Fibroblast of villous mesenchyme (primary cell): ENCODE results near the gene PRKAR1B. TPM values are rescaled to one million over a fixed set of nuclear protein-coding genes. Genes with fewer than 3 reads are reported as not detected.

ENCODE experiments used
- DNase-seq: peaks from one replicate; pipeline ENCODE4 v3.0.0-alpha.2; 2010; ENCODE audit warnings: low read depth
- H3K4me3 ChIP-seq: 2 replicates; pipeline ENCODE4 v1.5.1; 2011; ENCODE audit warnings: low read depth, mild to moderate bottlenecking, low read length
- total RNA-seq: library from RNA; depleted of rRNA; stranded (reverse); fragments of >200 nt; gene quantifications from 2 replicates; pipeline ENCODE4 v1.2.3, GENCODE V29; 2012
- TF ChIP-seq, protein P1 (sequence below): IDR thresholded peaks from 2 replicates; pipeline ENCODE4 v1.5.1; 2012; ENCODE audit warnings: low read depth, mild to moderate bottlenecking, low read length; ENCODE audit not compliant: insufficient read depth

PRKAR1B gene
- total RNA-seq, 1 donor = 16.4 TPM

DNA sequence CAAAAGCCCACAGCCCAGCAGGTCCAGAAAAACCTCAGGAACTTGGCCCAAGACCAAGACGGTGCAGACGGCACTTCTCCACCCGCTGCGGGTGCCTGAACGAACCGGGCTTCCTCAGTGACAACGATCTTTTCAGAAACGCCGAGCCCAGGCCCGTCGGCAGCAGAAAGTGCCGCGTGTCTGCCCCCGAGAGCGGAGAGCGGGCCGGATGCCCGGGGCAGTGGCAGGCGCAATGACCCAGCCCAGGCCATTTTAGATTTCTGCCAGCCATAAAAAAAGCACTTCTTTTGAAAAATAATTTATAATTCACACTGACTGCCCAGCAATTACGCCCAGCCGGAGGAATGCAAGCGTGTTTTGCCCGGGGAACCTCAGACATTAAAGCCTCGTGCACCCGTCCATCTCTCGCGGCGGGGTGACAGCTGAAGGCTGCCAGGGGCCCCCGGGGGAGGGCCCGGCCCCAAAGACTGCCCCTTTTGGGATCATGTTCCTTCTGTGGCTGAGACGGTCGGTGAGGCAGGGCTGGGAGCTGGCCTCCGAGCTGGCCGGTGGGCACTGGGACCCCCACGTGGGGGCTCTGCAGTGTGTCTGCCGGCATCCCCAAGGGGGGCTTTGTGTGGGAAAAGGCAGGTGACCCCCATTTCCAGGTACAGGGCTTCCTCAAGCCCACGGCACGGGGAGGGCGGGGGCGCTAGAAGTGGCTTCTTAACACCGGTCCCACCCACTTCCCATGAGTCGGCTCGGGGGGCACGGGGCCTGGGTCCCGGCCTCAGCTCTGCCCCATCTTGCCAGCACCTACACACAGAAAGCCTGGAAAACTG is 136.1 kb downstream of the PRKAR1B start:
- no peak overlapping the region for H3K4me3 ChIP-seq
- DNase-seq = no peak
- TF ChIP-seq, protein P1, sequence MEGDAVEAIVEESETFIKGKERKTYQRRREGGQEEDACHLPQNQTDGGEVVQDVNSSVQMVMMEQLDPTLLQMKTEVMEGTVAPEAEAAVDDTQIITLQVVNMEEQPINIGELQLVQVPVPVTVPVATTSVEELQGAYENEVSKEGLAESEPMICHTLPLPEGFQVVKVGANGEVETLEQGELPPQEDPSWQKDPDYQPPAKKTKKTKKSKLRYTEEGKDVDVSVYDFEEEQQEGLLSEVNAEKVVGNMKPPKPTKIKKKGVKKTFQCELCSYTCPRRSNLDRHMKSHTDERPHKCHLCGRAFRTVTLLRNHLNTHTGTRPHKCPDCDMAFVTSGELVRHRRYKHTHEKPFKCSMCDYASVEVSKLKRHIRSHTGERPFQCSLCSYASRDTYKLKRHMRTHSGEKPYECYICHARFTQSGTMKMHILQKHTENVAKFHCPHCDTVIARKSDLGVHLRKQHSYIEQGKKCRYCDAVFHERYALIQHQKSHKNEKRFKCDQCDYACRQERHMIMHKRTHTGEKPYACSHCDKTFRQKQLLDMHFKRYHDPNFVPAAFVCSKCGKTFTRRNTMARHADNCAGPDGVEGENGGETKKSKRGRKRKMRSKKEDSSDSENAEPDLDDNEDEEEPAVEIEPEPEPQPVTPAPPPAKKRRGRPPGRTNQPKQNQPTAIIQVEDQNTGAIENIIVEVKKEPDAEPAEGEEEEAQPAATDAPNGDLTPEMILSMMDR = no peak

DNA sequence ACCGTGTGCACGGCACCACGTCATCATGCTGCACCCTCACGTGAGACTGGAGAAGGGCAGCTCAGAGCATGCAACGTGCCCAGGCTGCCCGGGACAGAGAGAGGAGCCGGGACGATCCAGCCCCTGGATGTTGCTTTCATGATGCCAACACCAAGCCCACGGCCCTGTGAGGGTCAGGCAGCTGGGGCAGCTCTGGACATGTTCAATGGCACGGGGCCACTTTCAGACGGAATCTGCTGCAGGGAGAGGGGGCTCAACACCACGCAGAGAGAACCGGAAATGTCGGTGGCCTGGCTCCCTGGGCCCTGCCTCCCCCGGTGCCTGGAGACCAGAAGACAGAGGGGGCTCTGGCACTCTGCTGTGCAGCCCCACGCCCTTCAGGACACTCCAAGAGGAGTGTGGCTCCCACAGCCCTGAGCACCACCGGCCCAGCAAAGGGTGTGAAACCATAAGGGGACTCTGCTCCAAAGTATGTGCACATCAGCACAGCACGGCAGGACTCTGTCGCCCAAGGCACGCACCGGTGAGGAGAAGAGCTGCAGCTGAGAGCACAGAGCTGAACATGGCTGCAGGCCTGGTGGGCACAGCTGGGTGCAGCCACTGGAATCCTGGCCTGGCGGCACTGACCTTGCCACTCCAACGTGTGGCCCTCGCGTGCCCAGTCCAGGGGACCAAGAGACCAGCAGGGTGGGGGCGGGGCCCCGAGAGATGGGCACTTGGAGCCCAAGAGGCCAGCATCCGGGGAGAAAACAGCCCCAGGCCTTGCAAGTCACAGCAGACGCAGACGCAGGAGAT is 137.1 kb downstream of the PRKAR1B start:
- TF ChIP-seq, protein P1 = no peak
- no peak overlapping the region for H3K4me3 ChIP-seq
- no peak for DNase-seq

DNA sequence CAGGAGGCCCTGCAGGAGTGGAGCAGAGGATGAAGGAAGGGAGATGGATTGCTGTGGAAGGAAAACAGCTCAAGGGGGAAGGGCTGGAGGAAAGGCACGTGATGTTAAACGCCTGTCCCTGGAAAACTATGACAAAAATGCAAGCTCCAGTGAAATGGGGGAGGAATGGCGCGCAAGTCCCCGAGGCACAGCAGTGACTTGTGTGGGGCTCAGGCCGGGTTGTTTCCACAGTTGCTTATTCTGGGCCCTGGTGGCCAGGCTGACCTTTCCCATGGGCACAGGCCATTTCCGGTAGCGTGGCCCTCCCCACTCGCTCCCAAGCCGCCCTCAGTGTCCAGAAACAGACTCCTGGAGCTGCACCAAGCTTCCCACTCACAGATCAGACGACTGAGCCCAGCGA is 139.3 kb downstream of the PRKAR1B start:
- DNase-seq = peak; percentile 64
- TF ChIP-seq, protein P1 = no peak
- no peak overlapping the region for H3K4me3 ChIP-seq

DNA sequence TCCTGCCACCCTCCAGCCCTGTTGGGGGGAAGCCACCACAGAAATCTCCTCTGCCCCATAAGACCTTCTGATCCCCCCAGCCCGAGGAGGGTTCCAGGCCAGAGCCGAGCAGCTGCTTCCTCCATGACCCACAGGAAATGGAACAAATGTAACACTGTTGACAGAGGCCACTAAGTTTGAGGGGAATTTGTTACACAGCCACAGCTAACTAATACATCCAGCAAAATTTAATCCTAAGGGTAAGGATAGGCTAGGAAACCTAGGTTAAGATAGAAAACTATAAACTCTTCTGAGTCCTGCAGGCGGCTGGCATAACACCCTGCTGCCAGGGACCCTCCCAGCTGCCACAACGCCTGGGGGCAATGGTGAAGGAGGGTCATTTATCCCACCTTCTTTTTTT is 140.6 kb downstream of the PRKAR1B start:
- DNase-seq = no peak
- H3K4me3 ChIP-seq = no peak overlapping the region
- TF ChIP-seq, protein P1 = no peak

DNA sequence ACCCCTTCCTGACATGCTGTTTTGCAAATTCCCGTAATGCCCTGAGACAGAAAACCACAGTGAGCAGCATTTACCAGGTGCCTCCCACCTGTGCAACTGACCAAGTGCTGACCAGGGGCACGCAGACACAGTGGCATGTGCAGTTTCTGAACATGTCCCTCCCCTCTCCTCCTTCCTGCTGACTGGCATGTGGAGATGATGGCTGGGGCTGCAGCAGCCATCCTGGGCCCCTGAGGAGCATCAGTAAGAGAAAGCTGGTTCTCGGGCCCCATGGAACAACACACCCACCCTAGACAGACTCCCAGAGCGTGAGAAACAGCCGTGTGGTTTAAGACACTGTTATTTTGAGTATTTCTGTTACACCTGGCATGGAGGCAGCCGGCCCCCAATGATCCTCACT is 141.2 kb downstream of the PRKAR1B start:
- no peak overlapping the region for H3K4me3 ChIP-seq
- DNase-seq = no peak
- TF ChIP-seq, protein P1 = no peak

DNA sequence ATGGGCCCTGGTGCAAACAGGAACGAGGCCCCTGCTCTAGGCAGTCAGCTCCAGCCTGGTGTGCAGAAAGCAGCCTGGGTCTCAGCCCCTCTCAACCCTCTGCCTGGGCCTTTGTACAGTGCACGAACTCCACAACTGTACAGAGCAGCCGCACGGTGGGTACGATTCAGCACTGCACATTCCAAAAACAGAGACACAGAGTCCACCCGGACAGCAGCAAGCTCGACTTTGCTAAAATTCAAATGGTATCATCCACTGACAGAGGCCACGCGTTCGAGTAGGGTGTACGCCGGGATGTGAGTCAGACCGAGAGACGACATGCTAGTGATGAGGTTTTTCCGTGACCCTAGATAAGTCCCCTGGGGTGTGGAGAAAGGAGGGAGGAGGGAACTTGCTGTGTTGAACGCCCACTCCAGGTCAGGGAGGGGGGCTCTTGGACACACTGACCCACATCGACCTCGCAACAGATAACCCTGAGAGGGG is 141.8 kb downstream of the PRKAR1B start:
- H3K4me3 ChIP-seq = no peak overlapping the region
- TF ChIP-seq, protein P1 = no peak
- DNase-seq = no peak
